Measurements from ENCODE around the gene KRTAP20-3.

KRTAP20-3 gene

DNA sequence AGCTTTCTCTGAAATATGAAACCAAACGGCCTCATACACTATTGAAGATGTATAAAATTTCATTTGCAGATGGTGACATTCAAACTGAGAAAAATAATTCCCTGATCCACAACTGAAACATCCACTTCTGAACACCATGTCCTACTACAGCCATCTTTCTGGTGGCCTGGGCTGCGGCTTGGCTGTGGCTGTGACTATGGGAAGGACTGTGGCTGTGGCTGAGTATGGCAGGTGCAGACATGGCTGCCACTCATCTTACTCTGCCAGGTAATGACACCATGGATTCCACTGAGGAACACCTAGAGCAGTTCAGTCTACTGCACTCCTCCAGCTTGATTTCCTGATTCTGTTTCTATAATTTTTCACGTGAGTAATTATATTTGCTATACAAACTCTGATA, 22.1 kb upstream of the KRTAP20-3 start, which contains the start of gene KRTAP20-4:
Gene KRTAP20-4, plus strand, starts transcription at position 106 of the 400 bp plus-strand sequence.
- TF ChIP-seq, protein P1, sequence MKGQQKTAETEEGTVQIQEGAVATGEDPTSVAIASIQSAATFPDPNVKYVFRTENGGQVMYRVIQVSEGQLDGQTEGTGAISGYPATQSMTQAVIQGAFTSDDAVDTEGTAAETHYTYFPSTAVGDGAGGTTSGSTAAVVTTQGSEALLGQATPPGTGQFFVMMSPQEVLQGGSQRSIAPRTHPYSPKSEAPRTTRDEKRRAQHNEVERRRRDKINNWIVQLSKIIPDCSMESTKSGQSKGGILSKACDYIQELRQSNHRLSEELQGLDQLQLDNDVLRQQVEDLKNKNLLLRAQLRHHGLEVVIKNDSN (IDR thresholded peaks at IDR 0.05), result no peak
- TF ChIP-seq FOXM1 (IDR thresholded peaks at IDR 0.05; ENCODE audit: borderline replicate concordance, low read depth), result no peak
- no peak for TF ChIP-seq EGR1 (IDR thresholded peaks at IDR 0.05)
- TF ChIP-seq REST (IDR thresholded peaks at IDR 0.05; ENCODE audit: low read depth), result no peak
- TF ChIP-seq, protein P2, sequence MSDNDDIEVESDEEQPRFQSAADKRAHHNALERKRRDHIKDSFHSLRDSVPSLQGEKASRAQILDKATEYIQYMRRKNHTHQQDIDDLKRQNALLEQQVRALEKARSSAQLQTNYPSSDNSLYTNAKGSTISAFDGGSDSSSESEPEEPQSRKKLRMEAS (IDR thresholded peaks at IDR 0.05), result no peak
- no peak for TF ChIP-seq TAF1 (IDR thresholded peaks at IDR 0.05; ENCODE audit: low read depth)
- TF ChIP-seq RAD21 (IDR thresholded peaks at IDR 0.05; ENCODE audit: low read depth), result no peak
- no peak for TF ChIP-seq CREB1 (IDR thresholded peaks at IDR 0.05; ENCODE audit: low read depth)
- TF ChIP-seq YY1 (IDR thresholded peaks at IDR 0.05; ENCODE audit: low read depth), result no peak
- no peak for TF ChIP-seq ZBTB7A (IDR thresholded peaks at IDR 0.05; ENCODE audit: low read depth)
- TF ChIP-seq TEAD4 (IDR thresholded peaks at IDR 0.05), result no peak
- no peak for TF ChIP-seq TCF12 (IDR thresholded peaks at IDR 0.05; ENCODE audit: low read depth)
- TF ChIP-seq NFIC (IDR thresholded peaks at IDR 0.05), result no peak

- TF ChIP-seq, protein P2 (IDR thresholded peaks at IDR 0.05), result no peak
- TF ChIP-seq TAF1 (IDR thresholded peaks at IDR 0.05; ENCODE audit: low read depth), result no peak
- no peak for TF ChIP-seq CREB1 (IDR thresholded peaks at IDR 0.05; ENCODE audit: low read depth)
- TF ChIP-seq TEAD4 (IDR thresholded peaks at IDR 0.05), result no peak
- no peak for TF ChIP-seq FOXM1 (IDR thresholded peaks at IDR 0.05; ENCODE audit: borderline replicate concordance, low read depth)
- no peak for TF ChIP-seq EP300 (IDR thresholded peaks at IDR 0.05; ENCODE audit: borderline replicate concordance)
- TF ChIP-seq NFIC (IDR thresholded peaks at IDR 0.05), result no peak
- TF ChIP-seq YY1 (IDR thresholded peaks at IDR 0.05; ENCODE audit: low read depth), result no peak
- no peak for TF ChIP-seq RAD21 (IDR thresholded peaks at IDR 0.05; ENCODE audit: low read depth)
- no peak for TF ChIP-seq ZBTB7A (IDR thresholded peaks at IDR 0.05; ENCODE audit: low read depth)
- no peak for TF ChIP-seq EGR1 (IDR thresholded peaks at IDR 0.05)
- no peak for TF ChIP-seq REST (IDR thresholded peaks at IDR 0.05; ENCODE audit: low read depth)
- no peak for TF ChIP-seq CEBPB (IDR thresholded peaks at IDR 0.05)
These were observed 19.3 kb upstream of the KRTAP20-3 start for GRCh38 chr21:30623362-30623761.

- TF ChIP-seq ZBTB7A (IDR thresholded peaks at IDR 0.05; ENCODE audit: low read depth) (no peak), TEAD4 (IDR thresholded peaks at IDR 0.05) (no peak), YY1 (IDR thresholded peaks at IDR 0.05; ENCODE audit: low read depth) (no peak), REST (IDR thresholded peaks at IDR 0.05; ENCODE audit: low read depth) (no peak), EP300 (IDR thresholded peaks at IDR 0.05; ENCODE audit: borderline replicate concordance) (no peak), NFIC (IDR thresholded peaks at IDR 0.05) (no peak), CEBPB (IDR thresholded peaks at IDR 0.05) (no peak), EGR1 (IDR thresholded peaks at IDR 0.05) (no peak), RAD21 (IDR thresholded peaks at IDR 0.05; ENCODE audit: low read depth) (no peak), TAF1 (IDR thresholded peaks at IDR 0.05; ENCODE audit: low read depth) (no peak), TCF12 (IDR thresholded peaks at IDR 0.05; ENCODE audit: low read depth) (no peak), CREB1 (IDR thresholded peaks at IDR 0.05; ENCODE audit: low read depth) (no peak)
These were observed 17.1 kb upstream of the KRTAP20-3 start for GRCh38 chr21:30625449-30626165.

DNA sequence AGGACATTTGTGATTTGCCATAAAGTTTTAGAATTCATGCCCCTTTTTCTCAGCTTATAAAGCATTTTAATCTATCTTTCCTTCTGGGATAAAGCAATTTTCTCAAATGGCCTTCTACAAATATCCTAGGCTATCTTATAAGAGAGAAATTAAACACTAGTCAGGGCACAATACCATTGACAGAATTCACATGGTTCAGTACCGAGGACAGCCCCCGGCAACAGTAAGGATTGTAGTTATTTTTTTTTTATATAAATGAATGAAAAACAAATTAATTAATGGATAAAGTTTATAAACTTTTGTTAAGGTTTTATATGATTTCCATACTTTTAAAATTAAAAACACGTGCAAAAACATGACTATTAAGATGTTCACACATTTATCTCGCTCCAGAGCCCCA, 14.6 kb upstream of the KRTAP20-3 start:
- TF ChIP-seq NFIC (IDR thresholded peaks at IDR 0.05), result no peak
- no peak for TF ChIP-seq CEBPB (IDR thresholded peaks at IDR 0.05)
- 0 out of 2 replicates have a peak, but pooled peaks have one; percentile 21 for TF ChIP-seq REST (IDR thresholded peaks at IDR 0.05; ENCODE audit: low read depth)
